ENCODE data around the gene DZIP3.

The DZIP3 gene

GRCh38 chr3:108698461-108698860, 108.9 kb downstream of the DZIP3 start:
- no peak for DNase-seq

- no peak for DNase-seq
Observed at GRCh38 chr3:108705045-108705444, 115.5 kb downstream of the DZIP3 start.

GRCh38 chr3:108713009-108713516, 123.5 kb downstream of the DZIP3 start:
- no peak for DNase-seq

- DNase-seq: no peak
Observed at GRCh38 chr3:108713816-108714215, 124.3 kb downstream of the DZIP3 start.

- no peak for DNase-seq
Observed at GRCh38 chr3:108718454-108718853, 128.9 kb downstream of the DZIP3 start.

- no peak for DNase-seq
Observed at GRCh38 chr3:108719178-108719806, 129.8 kb downstream of the DZIP3 start.

GRCh38 chr3:108722724-108723123, 133.2 kb downstream of the DZIP3 start:
- DNase-seq: no peak

- DNase-seq: no peak
Observed at GRCh38 chr3:108724101-108724500, 134.6 kb downstream of the DZIP3 start.

- no peak for DNase-seq
Observed at GRCh38 chr3:108728105-108728504, 138.6 kb downstream of the DZIP3 start.

- DNase-seq: no peak
Observed at GRCh38 chr3:108728934-108729333, 139.4 kb downstream of the DZIP3 start.

GRCh38 chr3:108736821-108737220, 147.3 kb downstream of the DZIP3 start:
- no peak for DNase-seq

GRCh38 chr3:108742929-108743328, 153.4 kb downstream of the DZIP3 start:
- DNase-seq: no peak

All from stimulated activated CD4-positive, alpha-beta T cell treated with anti-CD3 and anti-CD28 coated beads, Interleukin-4, amount 100 ng/mL, for 24 hours (primary cell).